Activated T-cell treated with anti-CD3 and anti-CD28 coated beads, Interleukin-2, amount 50 U/mL, for 72 hours (primary cell): Measurements from ENCODE around the gene HBA1. TPM values are rescaled to one million over a fixed set of nuclear protein-coding genes. Genes with fewer than 3 reads are reported as not detected.
"Not testable (repeated sequence)": the region's sequence is repeated elsewhere in the genome, so short reads cannot be mapped to it uniquely, and the experiment has no call there.

ENCODE experiments used
- ATAC-seq, 2 donors: fragments of 150-1000 bp; cut with Tn5 transposase; replicated peaks in 1 of 2; 2 replicates each; pipeline ENCODE4 v1.10.0; 2021; ENCODE audit warnings: moderate library complexity in 2 of 2, mild to moderate bottlenecking in 1 of 2
- DNase-seq, 2 donors: peaks; one replicate each; pipeline ENCODE4 v3.0.0; 2021 to 2022; ENCODE audit warnings: mixed read lengths in 1 of 2
- H3K27ac Mint-ChIP-seq: one replicate; pipeline ENCODE4 v1.8.0; 2022; ENCODE audit warnings: mild to moderate bottlenecking, moderate library complexity, mixed read lengths
- H3K27me3 Mint-ChIP-seq: one replicate; pipeline ENCODE4 v1.8.0; 2022; ENCODE audit warnings: low read depth, mixed read lengths
- H3K36me3 Mint-ChIP-seq, 2 donors: one replicate each; pipeline ENCODE4 v1.8.0; 2022; ENCODE audit warnings: mixed read lengths in 2 of 2, mild to moderate bottlenecking in 1 of 2; ENCODE audit not compliant: insufficient read depth in 2 of 2
- H3K4me1 Mint-ChIP-seq: one replicate; pipeline ENCODE4 v1.8.0; 2022; ENCODE audit warnings: low read depth, mixed read lengths
- H3K4me3 Mint-ChIP-seq, 2 donors: one replicate each; pipeline ENCODE4 v1.8.0; 2022; ENCODE audit warnings: mild to moderate bottlenecking in 2 of 2, mixed read lengths in 2 of 2, moderate library complexity in 2 of 2
- H3K9me3 Mint-ChIP-seq, 2 donors: one replicate each; pipeline ENCODE4 v1.8.0; 2022; ENCODE audit warnings: mixed read lengths in 2 of 2
- total RNA-seq, 2 donors: library from RNA; stranded (reverse); gene quantifications; one replicate each; pipeline ENCODE4 v1.2.3, GENCODE V29; 2022

HBA1 gene
- total RNA-seq = 1 to 10 TPM in 1 of 2 donors, not detected in 1; 1.1 TPM

DNA sequence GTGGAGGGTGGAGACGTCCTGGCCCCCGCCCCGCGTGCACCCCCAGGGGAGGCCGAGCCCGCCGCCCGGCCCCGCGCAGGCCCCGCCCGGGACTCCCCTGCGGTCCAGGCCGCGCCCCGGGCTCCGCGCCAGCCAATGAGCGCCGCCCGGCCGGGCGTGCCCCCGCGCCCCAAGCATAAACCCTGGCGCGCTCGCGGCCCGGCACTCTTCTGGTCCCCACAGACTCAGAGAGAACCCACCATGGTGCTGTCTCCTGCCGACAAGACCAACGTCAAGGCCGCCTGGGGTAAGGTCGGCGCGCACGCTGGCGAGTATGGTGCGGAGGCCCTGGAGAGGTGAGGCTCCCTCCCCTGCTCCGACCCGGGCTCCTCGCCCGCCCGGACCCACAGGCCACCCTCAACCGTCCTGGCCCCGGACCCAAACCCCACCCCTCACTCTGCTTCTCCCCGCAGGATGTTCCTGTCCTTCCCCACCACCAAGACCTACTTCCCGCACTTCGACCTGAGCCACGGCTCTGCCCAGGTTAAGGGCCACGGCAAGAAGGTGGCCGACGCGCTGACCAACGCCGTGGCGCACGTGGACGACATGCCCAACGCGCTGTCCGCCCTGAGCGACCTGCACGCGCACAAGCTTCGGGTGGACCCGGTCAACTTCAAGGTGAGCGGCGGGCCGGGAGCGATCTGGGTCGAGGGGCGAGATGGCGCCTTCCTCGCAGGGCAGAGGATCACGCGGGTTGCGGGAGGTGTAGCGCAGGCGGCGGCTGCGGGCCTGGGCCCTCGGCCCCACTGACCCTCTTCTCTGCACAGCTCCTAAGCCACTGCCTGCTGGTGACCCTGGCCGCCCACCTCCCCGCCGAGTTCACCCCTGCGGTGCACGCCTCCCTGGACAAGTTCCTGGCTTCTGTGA, at the start of gene HBA1:
Gene HBA1, plus strand, starts transcription at position 204 of the 906 bp plus-strand sequence. Its CDS starts 37 bp downstream, at position 241.
- not testable (repeated sequence) for DNase-seq, H3K36me3 Mint-ChIP-seq, H3K4me1 Mint-ChIP-seq, H3K27ac Mint-ChIP-seq, H3K9me3 Mint-ChIP-seq
- Mint-ChIP-seq H3K27me3 (peaks cover 53% of the 10 kb centered on the region), H3K4me3 (peak within 1 kb of the TSS in 1 of 2 donors; percentile 54)
- peak; percentile 56 to 58 for ATAC-seq

DNA sequence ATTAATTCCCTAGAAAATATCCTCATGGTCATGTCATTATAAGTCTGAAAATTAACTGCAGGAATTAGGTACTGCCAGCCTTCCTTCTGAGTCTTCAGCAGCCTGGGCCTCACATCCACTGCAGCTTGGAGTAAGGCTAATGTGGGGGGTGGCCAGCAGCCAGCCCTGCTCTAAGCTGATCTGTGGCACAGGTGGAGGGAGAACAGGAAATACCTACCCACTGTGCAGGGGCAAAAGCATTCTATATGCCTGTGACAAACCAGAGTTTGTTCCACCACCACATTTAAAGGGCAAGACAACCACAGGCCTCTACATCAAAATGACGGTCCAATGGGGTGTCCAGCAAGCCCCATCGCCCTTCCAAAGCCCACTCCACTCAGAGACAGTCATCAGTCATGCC, 47.4 kb upstream of the HBA1 start:
- H3K27ac Mint-ChIP-seq = no peak overlapping the region
- no peak for ATAC-seq
- H3K36me3 Mint-ChIP-seq = peaks cover 0 to 5% of the 10 kb centered on the region in 2 donors
- no peaks in the 10 kb centered on the region for H3K9me3 Mint-ChIP-seq
- no peak for DNase-seq
- no peaks in the 10 kb centered on the region for H3K27me3 Mint-ChIP-seq
- H3K4me3 Mint-ChIP-seq = no peak overlapping the region
- peaks cover 27% of the 10 kb centered on the region for H3K4me1 Mint-ChIP-seq

DNA sequence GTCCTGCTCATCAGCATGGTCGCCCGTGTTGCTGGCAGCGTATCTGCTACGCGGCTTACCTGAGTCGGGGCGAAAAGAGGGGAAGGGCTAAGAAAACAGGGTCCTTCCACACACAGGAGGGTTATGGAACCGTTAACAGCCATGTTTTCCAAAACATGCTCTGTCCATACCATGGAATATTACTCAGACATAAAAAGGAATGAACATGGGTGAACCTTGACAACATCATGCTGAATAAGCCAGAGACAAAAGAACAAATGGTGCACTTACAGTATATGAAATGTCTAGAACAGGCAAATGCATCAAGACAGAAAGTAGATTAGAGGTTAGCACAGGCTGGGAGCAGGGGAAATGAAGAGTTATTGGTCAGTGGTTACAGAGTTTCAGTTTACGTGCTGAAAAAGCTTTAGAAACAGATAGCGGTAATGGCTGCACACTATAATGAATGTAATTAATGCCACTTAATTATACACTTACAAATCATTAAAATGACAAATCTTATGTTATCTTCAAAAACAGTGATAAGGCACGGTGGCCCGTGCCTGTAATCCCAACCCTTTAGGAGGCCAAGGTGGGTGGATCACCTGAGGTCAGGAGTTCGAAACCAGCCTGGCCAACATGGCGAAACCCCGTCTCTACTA, 45.8 kb upstream of the HBA1 start:
- H3K9me3 Mint-ChIP-seq = no peaks in the 10 kb centered on the region
- H3K36me3 Mint-ChIP-seq = peaks cover 0 to 7% of the 10 kb centered on the region in 2 donors
- H3K4me1 Mint-ChIP-seq = peaks cover 41% of the 10 kb centered on the region
- no peak overlapping the region for H3K4me3 Mint-ChIP-seq
- ATAC-seq (no peak), DNase-seq (no peak)
- H3K27me3 Mint-ChIP-seq = no peaks in the 10 kb centered on the region
- H3K27ac Mint-ChIP-seq = no peak overlapping the region

DNA sequence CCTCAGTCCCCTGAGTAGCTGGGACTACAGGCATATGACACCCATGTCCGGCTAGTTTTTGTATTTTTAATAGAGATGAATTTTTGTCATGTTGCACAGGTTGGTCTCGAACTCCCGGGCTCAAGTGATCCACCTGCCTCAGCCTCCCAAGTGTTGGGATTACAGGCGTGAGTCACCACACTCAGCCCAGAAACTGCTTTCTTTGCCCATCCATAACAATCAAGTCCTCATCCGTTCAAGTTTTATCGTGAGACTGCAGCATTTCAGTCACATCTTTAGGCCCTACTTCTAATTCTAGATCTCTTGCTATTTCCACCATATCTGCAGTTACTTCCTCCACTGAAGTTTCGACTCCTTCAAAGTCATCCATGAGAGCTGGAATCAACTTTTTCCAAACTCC, 44.4 kb upstream of the HBA1 start:
- no peaks in the 10 kb centered on the region for H3K9me3 Mint-ChIP-seq
- DNase-seq (no peak), ATAC-seq (no peak)
- H3K27me3 Mint-ChIP-seq = no peaks in the 10 kb centered on the region
- H3K36me3 Mint-ChIP-seq = peaks cover 0 to 7% of the 10 kb centered on the region in 2 donors
- no peak overlapping the region for H3K27ac Mint-ChIP-seq
- H3K4me1 Mint-ChIP-seq = peaks cover 53% of the 10 kb centered on the region
- H3K4me3 Mint-ChIP-seq = no peak overlapping the region

DNA sequence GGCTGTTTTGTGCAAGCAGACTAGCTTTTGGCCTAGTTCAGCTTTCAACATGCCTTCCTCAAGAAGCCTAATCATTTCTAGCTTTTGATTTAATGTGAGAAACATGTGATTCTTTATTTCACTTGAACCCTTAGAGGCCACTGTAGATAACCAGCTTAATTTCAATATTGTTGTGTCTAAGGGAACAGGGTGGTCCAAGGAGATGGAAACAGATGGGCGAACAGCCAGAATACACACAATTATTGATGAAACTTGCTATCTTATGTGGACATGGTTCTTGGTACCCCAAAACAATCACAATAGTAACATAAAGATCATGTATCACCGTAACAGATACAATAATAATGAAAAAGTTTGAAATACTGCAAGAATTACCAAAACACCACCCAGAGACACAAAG, 42.8 kb upstream of the HBA1 start:
- Mint-ChIP-seq H3K4me1 (peaks cover 54% of the 10 kb centered on the region), H3K4me3 (no peak overlapping the region), H3K27ac (no peak overlapping the region), H3K9me3 (no peaks in the 10 kb centered on the region), H3K27me3 (no peaks in the 10 kb centered on the region), H3K36me3 (peaks cover 0 to 8% of the 10 kb centered on the region in 2 donors)
- DNase-seq (no peak), ATAC-seq (no peak)

DNA sequence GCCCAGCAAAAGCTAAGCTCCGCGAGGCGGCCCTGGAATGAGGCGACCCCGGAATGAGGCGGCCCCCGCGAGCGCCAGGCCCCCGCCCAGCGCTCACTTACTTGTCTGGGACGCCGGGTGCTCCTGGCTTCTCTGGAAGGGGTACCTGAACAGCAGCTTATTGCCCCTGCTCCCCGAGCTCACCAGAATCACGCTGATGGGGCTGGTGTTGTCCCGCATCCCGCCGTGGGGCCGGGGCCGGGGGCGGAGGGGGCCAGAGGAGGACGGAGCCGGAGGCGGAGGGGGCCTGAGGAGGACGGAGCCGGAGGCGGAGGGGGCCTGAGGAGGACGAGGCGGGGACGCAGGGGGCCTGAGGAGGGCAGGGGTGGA, 38.4 kb upstream of the HBA1 start:
- ATAC-seq (peak; percentile 20 to 32), DNase-seq (peak; percentile 37 to 38)
- H3K27ac Mint-ChIP-seq = peak overlapping the region; percentile 57
- H3K4me3 Mint-ChIP-seq = peak overlapping the region; percentile 89 to 92
- peaks cover 39% of the 10 kb centered on the region for H3K4me1 Mint-ChIP-seq
- H3K9me3 Mint-ChIP-seq = no peaks in the 10 kb centered on the region
- no peaks in the 10 kb centered on the region for H3K27me3 Mint-ChIP-seq
- peaks cover 0 to 5% of the 10 kb centered on the region in 2 donors for H3K36me3 Mint-ChIP-seq

DNA sequence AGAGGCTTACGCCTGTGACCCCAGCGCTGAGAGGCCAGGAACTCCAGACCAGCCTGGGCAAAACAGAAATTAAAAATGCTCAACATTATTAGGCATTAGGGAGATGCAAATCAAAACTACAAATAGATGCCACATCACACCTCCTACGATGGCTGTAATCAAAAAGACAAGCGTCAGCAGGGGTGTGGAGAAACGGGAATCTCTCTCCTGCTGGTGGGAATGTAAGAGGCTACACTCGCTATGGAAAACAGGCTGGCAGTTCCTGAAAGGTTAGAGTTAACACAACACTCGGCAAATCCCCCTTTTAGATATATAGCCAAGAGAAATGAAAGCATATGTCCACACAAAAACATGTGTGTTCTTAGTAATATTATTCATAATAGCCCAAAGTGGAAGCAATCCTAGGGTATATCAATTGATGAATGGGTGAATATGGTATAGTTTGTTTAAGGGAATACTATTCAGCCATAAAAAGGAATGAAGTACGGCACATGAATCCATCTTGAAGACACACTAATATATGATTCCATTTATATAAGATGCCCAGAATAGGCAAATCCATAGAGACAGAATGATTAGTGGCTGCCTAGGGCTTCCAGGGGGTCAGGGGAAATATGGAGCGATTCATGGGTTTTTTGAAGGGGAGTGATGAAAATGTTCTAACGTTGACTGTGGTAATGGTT, 36.2 kb upstream of the HBA1 start:
- Mint-ChIP-seq H3K4me3 (peak overlapping the region in 1 of 2 donors; percentile 9), H3K4me1 (peaks cover 21% of the 10 kb centered on the region), H3K9me3 (no peaks in the 10 kb centered on the region), H3K27me3 (peaks cover 7% of the 10 kb centered on the region), H3K27ac (no peak overlapping the region), H3K36me3 (peaks cover 0 to 5% of the 10 kb centered on the region in 2 donors)
- DNase-seq = no peak
- ATAC-seq = no peak

DNA sequence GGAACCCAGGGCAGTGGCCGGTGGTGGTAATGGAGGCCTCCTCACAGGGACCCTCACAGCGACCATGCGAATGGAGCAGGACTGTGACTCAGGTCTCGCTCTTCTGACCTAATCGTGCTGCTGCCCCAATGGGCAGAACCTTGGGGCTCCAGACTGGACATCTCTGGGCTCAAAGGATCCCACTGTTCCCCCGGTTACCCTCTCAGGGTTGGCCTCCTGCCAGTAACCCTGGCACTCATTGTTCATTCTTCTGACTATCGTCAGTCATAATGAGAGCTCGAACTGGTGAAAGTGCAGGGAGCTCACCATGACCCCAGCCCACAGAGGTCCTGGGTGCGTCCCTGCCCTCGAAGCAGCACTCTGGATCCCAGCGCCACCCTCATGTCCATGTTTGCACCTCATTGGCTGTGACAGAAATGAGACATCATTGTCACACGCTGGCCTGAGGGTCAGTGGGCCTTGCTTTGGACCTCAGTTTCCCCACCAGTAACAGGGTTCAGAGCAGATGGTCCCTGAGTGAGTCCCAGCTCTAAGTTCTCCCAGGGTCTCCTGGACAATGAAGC, 34.0 kb upstream of the HBA1 start:
- Mint-ChIP-seq H3K27me3 (peaks cover 13% of the 10 kb centered on the region), H3K27ac (no peak overlapping the region), H3K9me3 (no peaks in the 10 kb centered on the region), H3K4me1 (peaks cover 6% of the 10 kb centered on the region), H3K4me3 (no peak overlapping the region), H3K36me3 (peaks cover 0 to 2% of the 10 kb centered on the region in 2 donors)
- DNase-seq = no peak
- ATAC-seq = no peak

DNA sequence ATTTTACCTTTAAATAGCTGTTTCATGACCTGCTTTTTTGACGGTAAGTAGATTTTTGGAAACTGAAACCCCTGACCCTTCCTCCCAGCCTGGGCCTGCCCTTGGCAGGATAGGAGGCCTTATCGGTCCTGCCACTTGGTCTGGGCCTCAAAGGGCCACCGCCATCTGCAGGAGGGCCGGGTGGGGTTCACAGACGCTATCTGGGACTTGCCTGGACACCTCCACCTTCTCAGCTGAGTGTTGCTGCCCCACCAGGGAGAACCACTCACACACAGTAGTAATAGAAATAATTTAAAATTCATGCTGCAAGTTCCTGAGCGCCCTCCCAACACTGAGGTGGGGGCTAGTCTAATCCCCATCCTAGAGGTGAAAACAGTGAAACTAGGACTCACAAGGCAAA, 33.4 kb upstream of the HBA1 start:
- Mint-ChIP-seq H3K4me1 (peaks cover 6% of the 10 kb centered on the region), H3K27me3 (peaks cover 13% of the 10 kb centered on the region), H3K9me3 (no peaks in the 10 kb centered on the region)

DNA sequence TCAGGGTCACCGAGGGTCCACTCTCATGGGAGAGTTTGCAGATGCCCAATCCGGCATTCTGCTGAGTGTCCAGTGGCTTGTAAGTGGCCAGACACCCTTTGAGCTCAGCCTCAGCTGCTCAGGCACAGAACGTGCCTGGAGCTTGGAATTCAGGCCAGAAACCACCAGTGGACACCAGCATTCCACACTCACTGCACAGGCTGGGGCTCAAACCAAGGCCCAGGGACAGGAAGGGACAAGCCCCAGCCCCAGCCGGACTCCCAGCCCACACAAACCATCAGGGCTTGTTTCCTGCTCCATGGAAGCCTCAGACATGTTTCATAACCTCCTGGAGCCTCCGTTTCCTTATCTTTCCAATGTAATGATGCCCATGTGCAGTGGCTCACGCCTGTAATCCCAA, 33.0 kb upstream of the HBA1 start:
- Mint-ChIP-seq H3K27ac (no peak overlapping the region), H3K4me3 (no peak overlapping the region), H3K4me1 (peaks cover 6% of the 10 kb centered on the region), H3K9me3 (no peaks in the 10 kb centered on the region), H3K36me3 (peaks cover 0 to 2% of the 10 kb centered on the region in 2 donors), H3K27me3 (peaks cover 13% of the 10 kb centered on the region)
- ATAC-seq (no peak), DNase-seq (no peak)

More for the DNA sequence above, 33.4 kb upstream of the HBA1 start:
- no peak for DNase-seq
- Mint-ChIP-seq H3K36me3 (peaks cover 0 to 2% of the 10 kb centered on the region in 2 donors), H3K4me3 (no peak overlapping the region), H3K27ac (no peak overlapping the region)
- no peak for ATAC-seq

DNA sequence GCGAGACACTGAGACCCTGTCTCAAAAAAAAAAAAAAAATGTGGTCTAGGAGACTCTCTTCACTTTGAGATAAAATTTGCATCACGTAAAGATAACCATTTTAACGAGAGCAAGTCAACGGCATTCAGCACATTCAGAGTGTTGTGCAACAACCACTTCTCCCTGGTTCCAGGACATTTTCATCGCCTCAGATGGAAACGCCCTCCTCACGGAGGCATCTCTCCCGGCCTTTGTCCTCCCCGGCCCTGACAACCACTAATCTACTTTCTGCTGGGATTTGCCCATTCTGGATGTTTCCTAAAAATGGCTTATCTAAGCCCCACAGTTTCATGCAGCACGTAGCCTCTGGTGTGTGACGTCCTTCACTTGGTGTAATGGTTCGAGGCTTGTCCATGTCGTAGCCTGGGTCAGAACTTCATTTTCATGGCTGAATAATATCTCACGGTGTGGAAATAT, 31.7 kb upstream of the HBA1 start:
- H3K27me3 Mint-ChIP-seq = peaks cover 20% of the 10 kb centered on the region
- H3K36me3 Mint-ChIP-seq = no peaks in the 10 kb centered on the region
- H3K4me3 Mint-ChIP-seq = no peak overlapping the region
- no peak overlapping the region for H3K27ac Mint-ChIP-seq
- no peaks in the 10 kb centered on the region for H3K4me1 Mint-ChIP-seq
- H3K9me3 Mint-ChIP-seq = no peaks in the 10 kb centered on the region
- DNase-seq = no peak
- no peak for ATAC-seq

DNA sequence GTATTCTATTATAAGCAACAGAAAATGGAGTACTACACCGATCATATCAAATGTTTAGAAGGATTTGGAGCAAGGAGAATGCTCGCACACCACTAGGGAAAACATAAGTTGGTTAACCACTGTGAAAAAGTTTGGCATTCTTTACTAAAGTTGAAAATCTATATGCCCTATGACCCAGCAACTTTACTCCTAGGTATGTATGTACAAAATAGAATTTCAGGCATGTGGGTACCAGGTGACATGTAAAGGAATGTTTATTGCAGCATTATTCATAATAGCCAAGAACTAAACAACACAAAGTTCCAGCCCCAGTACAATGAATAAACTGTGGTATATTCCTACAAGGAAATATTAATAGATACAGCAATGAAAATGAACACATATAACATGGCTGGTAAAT, 29.8 kb upstream of the HBA1 start:
- H3K4me1 Mint-ChIP-seq = no peaks in the 10 kb centered on the region
- H3K27ac Mint-ChIP-seq = no peak overlapping the region
- ATAC-seq (no peak), DNase-seq (no peak)
- no peaks in the 10 kb centered on the region for H3K9me3 Mint-ChIP-seq
- no peak overlapping the region for H3K4me3 Mint-ChIP-seq
- peaks cover 26% of the 10 kb centered on the region for H3K27me3 Mint-ChIP-seq
- no peaks in the 10 kb centered on the region for H3K36me3 Mint-ChIP-seq
